CD4-positive, alpha-beta T cell treated with Interleukin-21 for 1 hour (primary cell): Measurements from ENCODE around the gene SFT2D3.

Source experiments
- DNase-seq: peaks from one replicate; pipeline ENCODE4 v3.0.0-alpha.2; 2020

SFT2D3 gene

GRCh38 chr2:127754186-127754585 lies 52.9 kb downstream of the SFT2D3 start:
- no peak for DNase-seq
